Measurements from ENCODE around the gene ATP9A. TPM values are rescaled to one million over a fixed set of nuclear protein-coding genes. Genes with fewer than 3 reads are reported as not detected.

Gene ATP9A
- total and polyA plus RNA-seq, 2 of the 8 experiments (the other 6 are each of a cell fraction or from before 2014, with no cell fraction given), result 5.0 to 6.4 TPM

GRCh38 chr20:51560042-51560441 lies 208.1 kb downstream of the ATP9A start:
- no peak overlapping the region for H3K9ac ChIP-seq (replicated peaks in 1 of 4; ENCODE audit: extremely low read depth in 1 of 4, low read depth in 3 of 4, low read length in 3 of 4)
- peaks cover 0 to 12% (median 4%) of the 10 kb centered on the region in 4 experiments; a peak in 5 of 7 replicates for H3K4me1 ChIP-seq (replicated peaks in 1 of 4; ENCODE audit: control insufficient read depth in 3 of 4, insufficient read depth in 4 of 4, low read length in 3 of 4)
- no peak overlapping the region for H3K4me2 ChIP-seq (ENCODE audit: insufficient read depth in 1 of 2, low read depth in 2 of 2, low read length in 2 of 2)
- FAIRE-seq (no peak), DNase-seq (ENCODE audit: low read depth in 1 of 2, low spot score in 2 of 2) (no peak)
- no peak overlapping the region for H4K8ac ChIP-seq (ENCODE audit: extremely low read depth, insufficient read depth, low read length)
- H3K23me2 ChIP-seq (ENCODE audit: low read depth, low read length), result peaks cover 11% of the 10 kb centered on the region
- H2BK5ac ChIP-seq (ENCODE audit: low read depth, low read length), result no peak overlapping the region
- H2BK15ac ChIP-seq (ENCODE audit: low read length), result no peak overlapping the region
- H3K79me2 ChIP-seq (ENCODE audit: control insufficient read depth in 1 of 2, insufficient read depth in 2 of 2, low read length in 2 of 2), result no peaks in the 10 kb centered on the region
- peaks cover 20 to 57% (median 49%) of the 10 kb centered on the region in 4 experiments for H3K27me3 ChIP-seq (replicated peaks in 1 of 4; ENCODE audit: control insufficient read depth in 3 of 4, extremely low read depth in 1 of 4, insufficient read depth in 3 of 4, low read length in 3 of 4)
- no peaks in the 10 kb centered on the region for H3K79me1 ChIP-seq (ENCODE audit: low read depth, low read length)
- no peak overlapping the region for H4K5ac ChIP-seq (ENCODE audit: insufficient read length, low read depth, low read length)
- no peak for TF ChIP-seq JUND (IDR thresholded peaks at IDR 0.05; ENCODE audit: low read length)
- no peak for TF ChIP-seq EGR1 (IDR thresholded peaks at IDR 0.05; ENCODE audit: borderline replicate concordance, low read depth, low read length)
- no peak for TF ChIP-seq CBX5 (IDR thresholded peaks at IDR 0.05; ENCODE audit: low read depth, low read length)
- no peak for TF ChIP-seq MAFK (IDR thresholded peaks at IDR 0.05; ENCODE audit: low read depth, low read length)
- no peak for TF ChIP-seq FOSL1 (IDR thresholded peaks at IDR 0.05; ENCODE audit: insufficient read depth, low read depth, low read length)
- no peak overlapping the region for H4K91ac ChIP-seq (replicated peaks; ENCODE audit: insufficient read length, low read length)
- no peak overlapping the region for H2BK12ac ChIP-seq (ENCODE audit: low read depth, low read length)
- 94% methylated on average over 1 of the region's 1 CpG; no CpG with 5 or more reads in 1 of the 2 experiments for WGBS, 2 experiments (ENCODE audit: extremely low coverage in 1 of 2, insufficient coverage in 1 of 2, insufficient read length in 1 of 2, insufficient replicate concordance in 2 of 2, low coverage in 1 of 2, low lambda C conversion rate in 2 of 2, missing lambda C conversion rate in 1 of 2)
- no peak overlapping the region for H3K4ac ChIP-seq (replicated peaks; ENCODE audit: insufficient read length, low read depth, low read length)
- CTCF ChIA-PET (ENCODE audit: partially characterized antibody), result interaction anchor here (1.3 to 1.5 kb wide), 2 partner anchors 35 to 187 kb away, joined by 3 to 4 read pairs; no protein-coding TSS in a partner anchor
- no peak overlapping the region for H3K14ac ChIP-seq (ENCODE audit: insufficient read length)
- no peak overlapping the region for H3K23ac ChIP-seq (ENCODE audit: insufficient read length)
- POLR2A ChIA-PET (ENCODE audit: partially characterized antibody), result no interaction called here
- H2BK20ac ChIP-seq (ENCODE audit: low read length), result no peak overlapping the region
- H2AFZ ChIP-seq (ENCODE audit: low read length), result no peak overlapping the region
- no peaks in the 10 kb centered on the region for H3K9me3 ChIP-seq (ENCODE audit: insufficient read depth in 2 of 2, low read depth in 1 of 2, low read length in 1 of 2)
- H2BK120ac ChIP-seq (replicated peaks; ENCODE audit: low read depth, low read length), result no peak overlapping the region
- H3K4me3 ChIP-seq (ENCODE audit: extremely low read depth in 1 of 4, insufficient read depth in 2 of 4, low read depth in 3 of 4, low read length in 4 of 4), result no peak overlapping the region
- H3K27ac ChIP-seq (ENCODE audit: low read depth, low read length), result no peak overlapping the region
- H3K18ac ChIP-seq (ENCODE audit: extremely low read depth, low read length), result no peak overlapping the region
- H3K36me3 ChIP-seq (ENCODE audit: control insufficient read depth in 2 of 4, insufficient read depth in 4 of 4, low read length in 3 of 4), result no peaks in the 10 kb centered on the region
- H4K20me1 ChIP-seq (replicated peaks in 1 of 2; ENCODE audit: control insufficient read depth in 1 of 2, insufficient read depth in 2 of 2, low read length in 2 of 2), result no peaks in the 10 kb centered on the region
- no peak overlapping the region for H2AK5ac ChIP-seq (ENCODE audit: low read depth, low read length)
- H3K56ac ChIP-seq (replicated peaks; ENCODE audit: insufficient read length, low read depth, low read length), result no peak overlapping the region

Measured in H1 (cell line).